CD4-positive, alpha-beta memory T cell (primary cell): ENCODE data around the gene ARHGAP31. TPM values are rescaled to one million over a fixed set of nuclear protein-coding genes. Genes with fewer than 3 reads are reported as not detected.

Experiments used
- CTCF ChIA-PET: fragments of 350-600 bp; sonication (Branson Sonifier 250); formaldehyde crosslinking; loops from one replicate; lab custom pipeline; 2021; ENCODE audit warnings: inconsistent platforms; ENCODE audit not compliant: partially characterized antibody; lab: Charles Lee
- POLR2A ChIA-PET: fragments of 350-600 bp; sonication (Branson Sonifier 250); formaldehyde crosslinking; loops from one replicate; lab custom pipeline; 2021; ENCODE audit not compliant: partially characterized antibody; lab: Charles Lee
- DNase-seq, 5 donors: peaks; one replicate each; pipeline versions ENCODE4 v3.0.0 to v3.0.0-alpha.2; 2020 to 2022; ENCODE audit warnings: mixed read lengths in 1 of 5
- H3K27ac ChIP-seq: one replicate; pipeline ENCODE4 v1.7.0; 2013; ENCODE audit warnings: low read depth, low read length
- H3K27me3 ChIP-seq: 2 replicates; pipeline ENCODE4 v1.7.0; 2013; ENCODE audit warnings: mild to moderate bottlenecking, low read length, moderate library complexity; ENCODE audit not compliant: insufficient read depth
- H3K36me3 ChIP-seq: 2 replicates; pipeline ENCODE4 v1.7.0; 2013; ENCODE audit warnings: mild to moderate bottlenecking, low read length, moderate library complexity; ENCODE audit not compliant: insufficient read depth
- H3K4me1 ChIP-seq: 2 replicates; pipeline ENCODE4 v1.7.0; 2013; ENCODE audit warnings: mild to moderate bottlenecking, low read length, moderate library complexity; ENCODE audit not compliant: insufficient read depth
- H3K4me3 ChIP-seq, 2 donors: one replicate each; pipeline ENCODE4 v1.7.0; 2013; ENCODE audit warnings: low read length in 2 of 2, mild to moderate bottlenecking in 1 of 2
- H3K9me3 ChIP-seq, 2 donors: one replicate each; pipeline ENCODE4 v1.7.0; 2013; ENCODE audit warnings: low read length in 2 of 2, control low read depth in 1 of 2; ENCODE audit not compliant: control insufficient read depth in 1 of 2
- H3K27ac Mint-ChIP-seq, 7 donors: one replicate each; pipeline ENCODE4 v1.8.0; 2020 to 2021; ENCODE audit warnings: mixed read lengths in 7 of 7, mild to moderate bottlenecking in 6 of 7, inconsistent platforms in 3 of 7, moderate library complexity in 3 of 7
- H3K27me3 Mint-ChIP-seq, 2 donors: one replicate each; pipeline ENCODE4 v1.8.0; 2020 to 2021; ENCODE audit warnings: mixed read lengths in 2 of 2
- H3K36me3 Mint-ChIP-seq, 2 donors: one replicate each; pipeline ENCODE4 v1.8.0; 2020 to 2021; ENCODE audit warnings: mixed read lengths in 2 of 2, inconsistent platforms in 1 of 2, mild to moderate bottlenecking in 1 of 2
- H3K4me1 Mint-ChIP-seq, 4 donors: one replicate each; pipeline ENCODE4 v1.8.0; 2020 to 2021; ENCODE audit warnings: mixed read lengths in 4 of 4, mild to moderate bottlenecking in 1 of 4
- H3K4me3 Mint-ChIP-seq, 8 donors: one replicate each; pipeline ENCODE4 v1.8.0; 2020 to 2021; ENCODE audit warnings: mixed read lengths in 8 of 8, mild to moderate bottlenecking in 7 of 8, moderate library complexity in 6 of 8, inconsistent platforms in 3 of 8
- H3K9me3 Mint-ChIP-seq, 8 donors: one replicate each; pipeline ENCODE4 v1.8.0; 2020 to 2021; ENCODE audit warnings: mixed read lengths in 8 of 8, mild to moderate bottlenecking in 5 of 8, inconsistent platforms in 3 of 8, moderate library complexity in 1 of 8
- intact Hi-C: fragments of 100-400 bp; cut with micrococcal nuclease; formaldehyde crosslinking; loops from one replicate; pipeline ENCODE4 v1.15.1; 2023
- polyA plus RNA-seq, 2 donors: library from polyadenylated mRNA; unstranded; fragments of 300-500 nt; fragmentation: Illumina TruSeq; gene quantifications; one replicate each; pipeline ENCODE4 v1.2.3, GENCODE V29; 2021
- total RNA-seq, 2 experiments: library from RNA; stranded (reverse); gene quantifications; one replicate each; pipeline ENCODE4 v1.2.3, GENCODE V29; 2021

Gene ARHGAP31
- total and polyA plus RNA-seq, 4 experiments from 2014 or later = 1.2 to 6.2 (median 5.1) TPM

GRCh38 chr3:119294696-119295671 is 801 bp downstream of the ARHGAP31 start:
- H3K4me1 Mint-ChIP-seq = peaks cover 39 to 80% (median 56%) of the 10 kb centered on the region in 4 donors
- Histone ChIP-seq H3K4me1 (peaks cover 50% of the 10 kb centered on the region), H3K9me3 (no peaks in the 10 kb centered on the region), H3K27ac (peak overlapping the region; percentile 93), H3K4me3 (peak overlapping the region; percentile 59 to 79), H3K27me3 (no peaks in the 10 kb centered on the region), H3K36me3 (no peaks in the 10 kb centered on the region)
- H3K27me3 Mint-ChIP-seq = no peaks in the 10 kb centered on the region
- ChIA-PET CTCF (interaction anchor here (0.9 to 4.5 kb wide), 11 partner anchors 11 to 386 kb away, joined by 3 to 24 read pairs (median 5); partner anchors contain the start of genes B4GALT4, TIMMDC1 and TMEM39A), POLR2A (interaction anchor here (0.6 to 7.2 kb wide), 18 partner anchors 9 to 1053 kb away, joined by 3 to 55 read pairs (median 6); partner anchors contain the start of genes B4GALT4, LRRC58, POGLUT1 and TIMMDC1)
- peaks cover 0 to 8% of the 10 kb centered on the region in 2 donors for H3K36me3 Mint-ChIP-seq
- peak; percentile 61 to 79 (median 68) for DNase-seq
- H3K27ac Mint-ChIP-seq = peak overlapping the region; percentile 95 to 99 (median 97)
- H3K4me3 Mint-ChIP-seq = peak overlapping the region; percentile 92 to 97 (median 94)
- intact Hi-C loops = loop anchor here (1.0 kb wide), 6 partner anchors 20 to 799 kb away; partner anchors contain the start of genes GSK3B and TMEM39A
- H3K9me3 Mint-ChIP-seq = no peaks in the 10 kb centered on the region

GRCh38 chr3:119295816-119296726 is 1.9 kb downstream of the ARHGAP31 start:
- H3K27ac Mint-ChIP-seq = peak overlapping the region; percentile 83 to 99 (median 96)

GRCh38 chr3:119296727-119297122 is 2.5 kb downstream of the ARHGAP31 start:
- Mint-ChIP-seq H3K4me1 (peaks cover 39 to 73% (median 56%) of the 10 kb centered on the region in 4 donors), H3K27me3 (no peaks in the 10 kb centered on the region), H3K9me3 (no peaks in the 10 kb centered on the region), H3K4me3 (peak overlapping the region; percentile 22 to 97 (median 78)), H3K27ac (peak overlapping the region; percentile 76 to 99 (median 91)), H3K36me3 (peaks cover 0 to 8% of the 10 kb centered on the region in 2 donors)
- Histone ChIP-seq H3K36me3 (no peaks in the 10 kb centered on the region), H3K27me3 (no peaks in the 10 kb centered on the region), H3K27ac (no peak overlapping the region), H3K4me1 (peaks cover 57% of the 10 kb centered on the region), H3K9me3 (no peaks in the 10 kb centered on the region), H3K4me3 (no peak overlapping the region)
- intact Hi-C loops = no loop called here
- DNase-seq = no peak
- ChIA-PET POLR2A (interaction anchor here (1.0 to 7.2 kb wide), 4 partner anchors 26 to 167 kb away, joined by 3 to 55 read pairs (median 20); partner anchors contain the start of genes B4GALT4 and TMEM39A), CTCF (interaction anchor here (1.1 to 3.5 kb wide), 6 partner anchors 11 to 100 kb away, joined by 3 to 23 read pairs (median 9); partner anchors contain the start of gene B4GALT4)

More at GRCh38 chr3:119295816-119296726, 1.9 kb downstream of the ARHGAP31 start:
- ChIA-PET POLR2A (interaction anchor here (1.0 to 7.2 kb wide), 10 partner anchors 8 to 170 kb away, joined by 3 to 55 read pairs (median 12); partner anchors contain the start of genes B4GALT4 and TMEM39A), CTCF (interaction anchor here (1.1 to 4.5 kb wide), 10 partner anchors 12 to 168 kb away, joined by 3 to 24 read pairs (median 6); partner anchors contain the start of genes B4GALT4 and TMEM39A)
- Mint-ChIP-seq H3K27me3 (no peaks in the 10 kb centered on the region), H3K4me3 (peak overlapping the region; percentile 12 to 97 (median 94)), H3K36me3 (peaks cover 0 to 8% of the 10 kb centered on the region in 2 donors), H3K4me1 (peaks cover 39 to 72% (median 53%) of the 10 kb centered on the region in 4 donors), H3K9me3 (no peaks in the 10 kb centered on the region)
- peak in 2 of 5 donors; percentile 3 to 12 for DNase-seq
- H3K4me3 ChIP-seq = peak overlapping the region in 1 of 2 donors; percentile 1
- intact Hi-C loops = no loop called here
- H3K27me3 ChIP-seq = no peaks in the 10 kb centered on the region
- H3K36me3 ChIP-seq = no peaks in the 10 kb centered on the region
- H3K4me1 ChIP-seq = peaks cover 52% of the 10 kb centered on the region
- H3K27ac ChIP-seq = peak overlapping the region; percentile 8
- H3K9me3 ChIP-seq = no peaks in the 10 kb centered on the region

GRCh38 chr3:119297169-119297568 is 3.0 kb downstream of the ARHGAP31 start:
- H3K27ac Mint-ChIP-seq = peak overlapping the region; percentile 44 to 98 (median 85)
- ChIA-PET POLR2A (interaction anchor here (1.0 to 7.2 kb wide), 3 partner anchors 25 to 167 kb away, joined by 3 to 55 read pairs (median 11); partner anchors contain the start of gene TMEM39A), CTCF (interaction anchor here (0.9 to 3.5 kb wide), 4 partner anchors 19 to 99 kb away, joined by 3 to 12 read pairs (median 4); partner anchors contain the start of gene B4GALT4)
- no peaks in the 10 kb centered on the region for H3K9me3 Mint-ChIP-seq
- no peaks in the 10 kb centered on the region for H3K27me3 Mint-ChIP-seq
- H3K4me1 Mint-ChIP-seq = peaks cover 41 to 77% (median 58%) of the 10 kb centered on the region in 4 donors
- Histone ChIP-seq H3K9me3 (no peaks in the 10 kb centered on the region), H3K4me3 (no peak overlapping the region), H3K27me3 (no peaks in the 10 kb centered on the region), H3K27ac (no peak overlapping the region), H3K36me3 (no peaks in the 10 kb centered on the region), H3K4me1 (peaks cover 55% of the 10 kb centered on the region)
- DNase-seq = no peak
- peaks cover 4 to 8% of the 10 kb centered on the region in 2 donors for H3K36me3 Mint-ChIP-seq
- peak overlapping the region in 5 of 8 donors; percentile 14 to 86 (median 29) for H3K4me3 Mint-ChIP-seq
- intact Hi-C loops = no loop called here

- ChIA-PET CTCF (interaction anchor here (0.8 kb wide), 1 partner anchor 23 kb away, joined by 3 read pairs; no protein-coding TSS in a partner anchor), POLR2A (interaction anchor here (0.8 to 7.2 kb wide), 3 partner anchors 12 to 165 kb away, joined by 3 to 55 read pairs (median 5); partner anchors contain the start of gene TMEM39A)
- no peaks in the 10 kb centered on the region for H3K9me3 ChIP-seq
- no peak overlapping the region for H3K27ac ChIP-seq
- no peaks in the 10 kb centered on the region for H3K27me3 ChIP-seq
- no peak overlapping the region for H3K4me3 ChIP-seq
- H3K36me3 Mint-ChIP-seq = peaks cover 7 to 10% of the 10 kb centered on the region in 2 donors
- peak overlapping the region in 2 of 8 donors; percentile 15 to 44 for H3K4me3 Mint-ChIP-seq
- H3K27me3 Mint-ChIP-seq = no peaks in the 10 kb centered on the region
- H3K36me3 ChIP-seq = no peaks in the 10 kb centered on the region
- peaks cover 32 to 67% (median 48%) of the 10 kb centered on the region in 4 donors for H3K4me1 Mint-ChIP-seq
- intact Hi-C loops = no loop called here
- H3K27ac Mint-ChIP-seq = peak overlapping the region in 3 of 7 donors; percentile 17 to 55 (median 48)
- H3K4me1 ChIP-seq = peaks cover 41% of the 10 kb centered on the region
- no peaks in the 10 kb centered on the region for H3K9me3 Mint-ChIP-seq
- no peak for DNase-seq
Measured at GRCh38 chr3:119298565-119298941, 4.4 kb downstream of the ARHGAP31 start.

GRCh38 chr3:119300991-119301391 is 6.8 kb downstream of the ARHGAP31 start:
- POLR2A ChIA-PET = no interaction called here
- no peak for DNase-seq
- H3K27ac Mint-ChIP-seq = no peak overlapping the region
- H3K36me3 ChIP-seq = no peaks in the 10 kb centered on the region
- H3K36me3 Mint-ChIP-seq = peaks cover 11 to 14% of the 10 kb centered on the region in 2 donors
- H3K9me3 ChIP-seq = no peaks in the 10 kb centered on the region
- H3K4me1 Mint-ChIP-seq = peaks cover 23 to 56% (median 33%) of the 10 kb centered on the region in 4 donors
- no peaks in the 10 kb centered on the region for H3K9me3 Mint-ChIP-seq
- H3K27me3 Mint-ChIP-seq = no peaks in the 10 kb centered on the region
- intact Hi-C loops = no loop called here
- no peaks in the 10 kb centered on the region for H3K27me3 ChIP-seq
- H3K4me1 ChIP-seq = peaks cover 30% of the 10 kb centered on the region
- H3K27ac ChIP-seq = no peak overlapping the region
- CTCF ChIA-PET = interaction anchor here (1.0 kb wide), 1 partner anchor 10 kb away, joined by 3 read pairs; no protein-coding TSS in a partner anchor
- no peak overlapping the region for H3K4me3 ChIP-seq
- no peak overlapping the region for H3K4me3 Mint-ChIP-seq
